ENCODE results near the gene CAMKV. TPM values are rescaled to one million over a fixed set of nuclear protein-coding genes. Genes with fewer than 3 reads are reported as not detected.
A peak's percentile ranks its signal among the peaks of the same experiment; 100 is the strongest.
"Not testable (repeated sequence)": the region's sequence is repeated elsewhere in the genome, so short reads cannot be mapped to it uniquely, and the experiment has no call there.

The CAMKV gene
- total RNA-seq, 2 experiments from 2014 or later, result 0.39 to 0.43 TPM

- CTCF ChIA-PET, result interaction anchor here (1.0 to 7.0 kb wide), 9 partner anchors 9 to 301 kb away, joined by 3 to 50 read pairs (median 5); partner anchors contain the start of genes CDHR4 and INKA1
- DNase-seq, result no peak
- Mint-ChIP-seq H3K9me3 (no peaks in the 10 kb centered on the region), H3K27me3 (no peaks in the 10 kb centered on the region), H3K36me3 (peaks cover 8% of the 10 kb centered on the region), H3K27ac (no peak overlapping the region), H3K4me1 (ENCODE audit: low read depth) (peaks cover 1% of the 10 kb centered on the region), H3K4me3 (no peak overlapping the region)
- intact Hi-C loops (cut with micrococcal nuclease), result no loop called here
- POLR2A ChIA-PET, result no interaction called here
Observed at GRCh38 chr3:49840388-49840787, 29.3 kb downstream of the CAMKV start.

- ChIA-PET POLR2A (interaction anchor here (1.1 to 2.4 kb wide), 2 partner anchors 36 to 38 kb away, joined by 3 to 9 read pairs; partner anchors contain the start of gene INKA1), CTCF (interaction anchor here (0.5 to 4.5 kb wide), 49 partner anchors 9 to 452 kb away, joined by 3 to 159 read pairs (median 4); partner anchors contain the start of genes AMIGO3, GMPPB, INKA1 and IP6K1)
- H3K4me3 Mint-ChIP-seq, result no peak overlapping the region
- H3K36me3 Mint-ChIP-seq, result peaks cover 14% of the 10 kb centered on the region
- no peak overlapping the region for H3K27ac Mint-ChIP-seq
- H3K27me3 Mint-ChIP-seq, result no peaks in the 10 kb centered on the region
- peaks cover 1% of the 10 kb centered on the region for H3K4me1 Mint-ChIP-seq (ENCODE audit: low read depth)
- intact Hi-C loops (cut with micrococcal nuclease), result loop anchor here (1.0 to 5.0 kb wide), 3 partner anchors 37 to 136 kb away; partner anchors contain the start of gene IP6K1
- DNase-seq, result peak; percentile 85
- no peaks in the 10 kb centered on the region for H3K9me3 Mint-ChIP-seq
Observed at GRCh38 chr3:49839193-49839809, 30.4 kb downstream of the CAMKV start.

GRCh38 chr3:49831341-49831740 lies 38.4 kb downstream of the CAMKV start:
- intact Hi-C loops (cut with micrococcal nuclease), result no loop called here
- no peaks in the 10 kb centered on the region for H3K27me3 Mint-ChIP-seq
- POLR2A ChIA-PET, result interaction anchor here (1.2 kb wide), 1 partner anchor 31 kb away, joined by 3 read pairs; no protein-coding TSS in a partner anchor
- peaks cover 35% of the 10 kb centered on the region for H3K36me3 Mint-ChIP-seq
- H3K4me1 Mint-ChIP-seq (ENCODE audit: low read depth), result no peaks in the 10 kb centered on the region
- no peak for DNase-seq
- no peak overlapping the region for H3K4me3 Mint-ChIP-seq
- H3K9me3 Mint-ChIP-seq, result no peaks in the 10 kb centered on the region
- H3K27ac Mint-ChIP-seq, result no peak overlapping the region
- CTCF ChIA-PET, result interaction anchor here (0.8 to 2.1 kb wide), 2 partner anchors 8 to 30 kb away, joined by 3 to 13 read pairs; no protein-coding TSS in a partner anchor

- ChIA-PET POLR2A (no interaction called here), CTCF (interaction anchor here (1.5 to 1.9 kb wide), 2 partner anchors 13 to 23 kb away, joined by 4 to 12 read pairs; partner anchors contain the start of gene INKA1)
- H3K4me1 Mint-ChIP-seq (ENCODE audit: low read depth), result no peaks in the 10 kb centered on the region
- intact Hi-C loops (cut with micrococcal nuclease), result no loop called here
- no peaks in the 10 kb centered on the region for H3K9me3 Mint-ChIP-seq
- H3K27me3 Mint-ChIP-seq, result no peaks in the 10 kb centered on the region
- DNase-seq, result no peak
- no peak overlapping the region for H3K4me3 Mint-ChIP-seq
- peaks cover 13% of the 10 kb centered on the region for H3K36me3 Mint-ChIP-seq
- no peak overlapping the region for H3K27ac Mint-ChIP-seq
Observed at GRCh38 chr3:49826016-49826415, 43.7 kb downstream of the CAMKV start.

GRCh38 chr3:49823131-49823530 lies 46.6 kb downstream of the CAMKV start:
- H3K9me3 Mint-ChIP-seq; H3K27me3 Mint-ChIP-seq; POLR2A ChIA-PET; H3K4me1 Mint-ChIP-seq (ENCODE audit: low read depth); H3K4me3 Mint-ChIP-seq; H3K27ac Mint-ChIP-seq; H3K36me3 Mint-ChIP-seq; DNase-seq; intact Hi-C loops (cut with micrococcal nuclease): not testable (repeated sequence)
- CTCF ChIA-PET, result interaction anchor here (1.5 kb wide), 1 partner anchor 16 kb away, joined by 4 read pairs; no protein-coding TSS in a partner anchor

- H3K27me3 Mint-ChIP-seq, result no peaks in the 10 kb centered on the region
- intact Hi-C loops (cut with micrococcal nuclease), result loop anchor here (1.0 kb wide), 1 partner anchor 10 kb away; the partner anchor contains the start of gene INKA1
Observed at GRCh38 chr3:49813497-49814174, 56.1 kb downstream of the CAMKV start, which contains the start of gene UBA7. Gene UBA7 (minus strand): TSS chr3:49813953. CDS start chr3:49813787, 166 bp downstream.

GRCh38 chr3:49812916-49813496 lies 56.7 kb downstream of the CAMKV start:
- POLR2A ChIA-PET, result interaction anchor here (0.8 to 2.1 kb wide), 3 partner anchors 9 to 127 kb away, joined by 3 to 17 read pairs (median 3); partner anchors contain the start of genes GMPPB, INKA1 and RBM6
- CTCF ChIA-PET, result interaction anchor here (1.7 to 4.5 kb wide), 3 partner anchors 8 to 26 kb away, joined by 8 to 28 read pairs (median 15); partner anchors contain the start of gene INKA1
- peak overlapping the region; percentile 90 for H3K27ac Mint-ChIP-seq

More at GRCh38 chr3:49813497-49814174, 56.1 kb downstream of the CAMKV start, which contains the start of gene UBA7:
- Mint-ChIP-seq H3K27ac (peak within 1 kb of the TSS; percentile 90), H3K4me3 (peak within 1 kb of the TSS; percentile 93), H3K9me3 (no peaks in the 10 kb centered on the region), H3K4me1 (ENCODE audit: low read depth) (peaks cover 26% of the 10 kb centered on the region), H3K36me3 (no peaks in the 10 kb centered on the region)
- DNase-seq, result peak; percentile 57
- ChIA-PET CTCF (interaction anchor here (1.7 to 4.5 kb wide), 3 partner anchors 9 to 25 kb away, joined by 8 to 28 read pairs (median 15); partner anchors contain the start of gene INKA1), POLR2A (interaction anchor here (0.8 to 2.1 kb wide), 3 partner anchors 10 to 127 kb away, joined by 3 to 17 read pairs (median 3); partner anchors contain the start of genes GMPPB, INKA1 and RBM6)

More at GRCh38 chr3:49812916-49813496, 56.7 kb downstream of the CAMKV start:
- no peaks in the 10 kb centered on the region for H3K36me3 Mint-ChIP-seq
- H3K27me3 Mint-ChIP-seq, result no peaks in the 10 kb centered on the region
- intact Hi-C loops (cut with micrococcal nuclease), result loop anchor here (1.0 kb wide), 1 partner anchor 10 kb away; the partner anchor contains the start of gene INKA1
- H3K4me1 Mint-ChIP-seq (ENCODE audit: low read depth), result peaks cover 31% of the 10 kb centered on the region
- DNase-seq, result no peak
- no peaks in the 10 kb centered on the region for H3K9me3 Mint-ChIP-seq
- H3K4me3 Mint-ChIP-seq, result peak overlapping the region; percentile 93

Other genes starting within 250 kb of the CAMKV start
- 100 to 1,000 TPM; 141 to 143 TPM for gene APEH, start 195.6 kb downstream of the CAMKV start, total RNA-seq
- gene MST1, start 180.4 kb downstream of the CAMKV start, total RNA-seq, result 1 to 10 TPM; 8.1 to 8.2 TPM
- gene RNF123, start 180.3 kb downstream of the CAMKV start, total RNA-seq, result 10 to 100 TPM; 21.0 to 29.7 TPM
- gene AMIGO3, start 150.2 kb downstream of the CAMKV start, total RNA-seq, result not detected
- 10 to 100 TPM; 41.0 to 45.4 TPM for gene GMPPB, start 146.0 kb downstream of the CAMKV start, total RNA-seq
- 10 to 100 TPM; 28.8 to 29.3 TPM for gene IP6K1, start 83.4 kb downstream of the CAMKV start, total RNA-seq
- under 1 TPM in 1 of 2 experiments, not detected in 1; 0.22 TPM for gene CDHR4, start 70.0 kb downstream of the CAMKV start, total RNA-seq
- gene INKA1, start 66.6 kb downstream of the CAMKV start, total RNA-seq, result 1 to 10 TPM; 1.0 to 1.2 TPM
- gene UBA7, start 56.0 kb downstream of the CAMKV start, total RNA-seq, result 10 to 100 TPM; 85.6 to 86.4 TPM
- 10 to 100 TPM; 22.7 to 25.3 TPM for gene TRAIP, start 13.3 kb downstream of the CAMKV start, total RNA-seq
- gene MST1R, start 34.0 kb upstream of the CAMKV start, total RNA-seq, result under 1 TPM; 0.39 to 0.93 TPM
- 1 to 10 TPM; 6.3 to 7.8 TPM for gene MON1A, start 59.9 kb upstream of the CAMKV start, total RNA-seq
- 10 to 100 TPM; 73.5 to 83.7 TPM for gene RBM6, start 70.2 kb upstream of the CAMKV start, total RNA-seq
- 100 to 1,000 TPM in 1 of 2 experiments, 10 to 100 TPM in 1; 95.2 to 107 TPM for gene RBM5, start 219.0 kb upstream of the CAMKV start, total RNA-seq